ENCODE data around the gene STARD3NL.

- TF ChIP-seq GATA3 (IDR thresholded peaks at IDR 0.05; ENCODE audit: low read depth, low read length), result no peak
- no peak for TF ChIP-seq GATA2 (IDR thresholded peaks at IDR 0.05; ENCODE audit: low read depth, low read length)
Observed at GRCh38 chr7:38257350-38257677, 79.3 kb downstream of the STARD3NL start.
